ENCODE results near the gene CUL4A.

The CUL4A gene

DNA sequence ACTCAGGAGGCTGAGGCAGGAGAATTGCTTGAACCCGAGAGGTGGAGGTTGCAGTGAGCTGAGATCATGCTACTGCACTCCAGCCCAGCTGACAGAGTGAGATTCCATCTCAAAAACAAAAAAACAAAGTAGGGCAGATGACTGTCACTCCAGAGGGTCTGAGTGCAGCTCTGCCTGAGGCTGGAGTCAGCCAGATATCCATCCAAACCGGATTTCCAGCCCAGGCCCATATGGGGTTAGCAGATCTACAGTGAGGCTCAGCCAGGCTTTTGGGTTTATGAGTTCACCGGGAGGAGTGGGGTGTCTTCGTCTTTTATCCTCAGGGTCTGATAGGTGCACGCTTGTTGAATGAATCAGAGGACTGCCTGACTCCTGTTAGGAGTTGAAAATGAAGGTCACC lies 106.6 kb downstream of the CUL4A start:
- peaks cover 79% of the 10 kb centered on the region for H3K36me3 ChIP-seq
- H3K4me3 ChIP-seq (ENCODE audit: low read depth in 1 of 2, low read length in 1 of 2), result no peak overlapping the region
- TF ChIP-seq, protein P1, sequence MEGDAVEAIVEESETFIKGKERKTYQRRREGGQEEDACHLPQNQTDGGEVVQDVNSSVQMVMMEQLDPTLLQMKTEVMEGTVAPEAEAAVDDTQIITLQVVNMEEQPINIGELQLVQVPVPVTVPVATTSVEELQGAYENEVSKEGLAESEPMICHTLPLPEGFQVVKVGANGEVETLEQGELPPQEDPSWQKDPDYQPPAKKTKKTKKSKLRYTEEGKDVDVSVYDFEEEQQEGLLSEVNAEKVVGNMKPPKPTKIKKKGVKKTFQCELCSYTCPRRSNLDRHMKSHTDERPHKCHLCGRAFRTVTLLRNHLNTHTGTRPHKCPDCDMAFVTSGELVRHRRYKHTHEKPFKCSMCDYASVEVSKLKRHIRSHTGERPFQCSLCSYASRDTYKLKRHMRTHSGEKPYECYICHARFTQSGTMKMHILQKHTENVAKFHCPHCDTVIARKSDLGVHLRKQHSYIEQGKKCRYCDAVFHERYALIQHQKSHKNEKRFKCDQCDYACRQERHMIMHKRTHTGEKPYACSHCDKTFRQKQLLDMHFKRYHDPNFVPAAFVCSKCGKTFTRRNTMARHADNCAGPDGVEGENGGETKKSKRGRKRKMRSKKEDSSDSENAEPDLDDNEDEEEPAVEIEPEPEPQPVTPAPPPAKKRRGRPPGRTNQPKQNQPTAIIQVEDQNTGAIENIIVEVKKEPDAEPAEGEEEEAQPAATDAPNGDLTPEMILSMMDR (IDR thresholded peaks at IDR 0.05), result no peak
- no peaks in the 10 kb centered on the region for H3K9me3 ChIP-seq
- no peaks in the 10 kb centered on the region for H3K27me3 ChIP-seq
- H3K27ac ChIP-seq, result no peak overlapping the region
- H3K4me1 ChIP-seq (ENCODE audit: control insufficient read depth in 1 of 2, insufficient read depth in 1 of 2, low read depth in 1 of 2, low read length in 1 of 2), result no peaks in the 10 kb centered on the region

All from neutrophil (primary cell).